Body of pancreas (tissue), 4 donors: ENCODE measurements around the gene EFR3B. TPM values are rescaled to one million over a fixed set of nuclear protein-coding genes. Genes with fewer than 3 reads are reported as not detected.
"Not testable (repeated sequence)": the region's sequence is repeated elsewhere in the genome, so short reads cannot be mapped to it uniquely, and the experiment has no call there.

ENCODE experiments used
- ATAC-seq: fragments of 150-250 bp; one replicate; pipeline ENCODE4 v1.9.1; 2016
- DNase-seq, 4 donors: peaks; one replicate each; pipeline ENCODE4 v3.0.0-alpha.2; 2019
- H3K27ac ChIP-seq, 4 donors: fragments of 200-600 bp; sonication (generic); 1 replicate in 3 of 4; 2 replicates in 1 of 4; pipeline versions ENCODE4 v1.5.1 to v1.6.1; 2016 to 2019; ENCODE audit warnings: mild to moderate bottlenecking in 1 of 4, mixed read lengths in 1 of 4, moderate library complexity in 1 of 4
- H3K27me3 ChIP-seq, 2 donors: fragments of 200-600 bp; sonication (generic); one replicate each; pipeline ENCODE4 v1.6.0; 2016; ENCODE audit warnings: mild to moderate bottlenecking in 1 of 2
- H3K36me3 ChIP-seq, 2 donors: fragments of 200-600 bp; sonication (generic); replicated peaks in 1 of 2; 2 replicates each; pipeline ENCODE4 v1.5.1; 2016; ENCODE audit warnings: low read depth in 2 of 2; ENCODE audit not compliant: insufficient read depth in 1 of 2
- H3K4me1 ChIP-seq: fragments of 200-600 bp; sonication (generic); one replicate; pipeline ENCODE4 v1.6.0; 2016
- H3K4me3 ChIP-seq, 2 donors: fragments of 200-600 bp; sonication (generic); 1 replicate in 1 of 2; 2 replicates in 1 of 2; pipeline ENCODE4 v1.5.1; 2016 to 2019
- H3K9me3 ChIP-seq, 3 donors: fragments of 200-600 bp; sonication (generic); 1 replicate in 2 of 3; 2 replicates in 1 of 3; pipeline ENCODE4 v1.5.1; 2016
- POLR2A ChIP-seq, 3 donors: fragments of 450-650 bp; IDR thresholded peaks; one replicate each; pipeline ENCODE4 v1.6.1; 2016; ENCODE audit warnings: antibody characterized with exemption in 3 of 3, mild to moderate bottlenecking in 2 of 3
- WGBS, 2 donors: methylation state at CpG; one replicate each; pipeline ENCODE4 v1.1.5; 2017; 5-methylcytosine and 5-hydroxymethylcytosine counted together
- intact Hi-C: fragments of 100-400 bp; cut with DNase I; formaldehyde crosslinking; loops from one replicate; pipeline ENCODE4 v1.15.1; 2023
- total RNA-seq, 2 donors: library from RNA; depleted of rRNA; stranded (reverse); fragments of >200 nt; gene quantifications; one replicate each; pipeline ENCODE4 v1.1.0, GENCODE V29; 2016
- TF ChIP-seq, protein P1 (sequence below), 7 experiments: fragments of 450-650 bp in 4 of 7; fragments of 200-600 bp in 3 of 7; sonication (generic) in 3 of 7; IDR thresholded peaks; one replicate each; pipeline ENCODE4 v1.5.1; 2016 to 2019; ENCODE audit warnings: antibody characterized with exemption in 7 of 7

Gene EFR3B
- total RNA-seq = under 1 TPM; under 0.01 to 0.52 TPM

GRCh38 chr2:25041928-25042320 lies at the start of gene EFR3B:
EFR3B (plus strand) TSS chr2:25042076; CDS start chr2:25042313, 237 bp downstream.
- Histone ChIP-seq H3K27ac (peak within 1 kb of the TSS; percentile 53 to 83 (median 67)), H3K4me1 (peaks cover 17% of the 10 kb centered on the region), H3K9me3 (no peaks in the 10 kb centered on the region), H3K4me3 (peak within 1 kb of the TSS; percentile 20 to 67), H3K36me3 (no peaks in the 10 kb centered on the region), H3K27me3 (peaks cover 0 to 9% of the 10 kb centered on the region in 2 donors)
- peak in 1 of 3 donors; percentile 5 for TF ChIP-seq POLR2A (IDR thresholded peaks at IDR 0.05)
- TF ChIP-seq, protein P1, sequence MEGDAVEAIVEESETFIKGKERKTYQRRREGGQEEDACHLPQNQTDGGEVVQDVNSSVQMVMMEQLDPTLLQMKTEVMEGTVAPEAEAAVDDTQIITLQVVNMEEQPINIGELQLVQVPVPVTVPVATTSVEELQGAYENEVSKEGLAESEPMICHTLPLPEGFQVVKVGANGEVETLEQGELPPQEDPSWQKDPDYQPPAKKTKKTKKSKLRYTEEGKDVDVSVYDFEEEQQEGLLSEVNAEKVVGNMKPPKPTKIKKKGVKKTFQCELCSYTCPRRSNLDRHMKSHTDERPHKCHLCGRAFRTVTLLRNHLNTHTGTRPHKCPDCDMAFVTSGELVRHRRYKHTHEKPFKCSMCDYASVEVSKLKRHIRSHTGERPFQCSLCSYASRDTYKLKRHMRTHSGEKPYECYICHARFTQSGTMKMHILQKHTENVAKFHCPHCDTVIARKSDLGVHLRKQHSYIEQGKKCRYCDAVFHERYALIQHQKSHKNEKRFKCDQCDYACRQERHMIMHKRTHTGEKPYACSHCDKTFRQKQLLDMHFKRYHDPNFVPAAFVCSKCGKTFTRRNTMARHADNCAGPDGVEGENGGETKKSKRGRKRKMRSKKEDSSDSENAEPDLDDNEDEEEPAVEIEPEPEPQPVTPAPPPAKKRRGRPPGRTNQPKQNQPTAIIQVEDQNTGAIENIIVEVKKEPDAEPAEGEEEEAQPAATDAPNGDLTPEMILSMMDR (IDR thresholded peaks at IDR 0.05) = peak in 2 of 7 experiments; percentile 19 to 39
- ATAC-seq (peak; percentile 96), DNase-seq (peak; percentile 95 to 98 (median 98))
- intact Hi-C loops = no loop called here
- 0% methylated on average over 5 of the region's 54 CpGs; no CpG with 5 or more reads in 1 of the 2 donors for WGBS, 2 donors

- ATAC-seq = no peak
- 44 to 52% methylated on average over 6 of the region's 6 CpGs for WGBS, 2 donors
- H3K4me3 ChIP-seq = no peak overlapping the region
- no peaks in the 10 kb centered on the region for H3K4me1 ChIP-seq
- H3K36me3 ChIP-seq = no peaks in the 10 kb centered on the region
- TF ChIP-seq, protein P1 (IDR thresholded peaks at IDR 0.05) = no peak
- no peak for TF ChIP-seq POLR2A (IDR thresholded peaks at IDR 0.05)
- no peak for DNase-seq
- H3K9me3 ChIP-seq = no peaks in the 10 kb centered on the region
- intact Hi-C loops = no loop called here
- H3K27me3 ChIP-seq = no peaks in the 10 kb centered on the region
- H3K27ac ChIP-seq = no peak overlapping the region
These were observed 48.3 kb upstream of the EFR3B start for GRCh38 chr2:24993406-24994145.

GRCh38 chr2:24994146-24994724 lies 47.6 kb upstream of the EFR3B start:
- WGBS, 2 donors = 75 to 83% methylated on average over 1 of the region's 1 CpG
- H3K36me3 ChIP-seq = no peaks in the 10 kb centered on the region
- no peak overlapping the region for H3K27ac ChIP-seq

GRCh38 chr2:24999097-24999496 lies 42.8 kb upstream of the EFR3B start:
- H3K27me3 ChIP-seq, DNase-seq, H3K9me3 ChIP-seq, H3K4me3 ChIP-seq, H3K27ac ChIP-seq, ATAC-seq, intact Hi-C loops, H3K36me3 ChIP-seq: not testable (repeated sequence)
- H3K4me1 ChIP-seq = peaks cover 10% of the 10 kb centered on the region
- WGBS, 2 donors = 75 to 84% methylated on average over 8 of the region's 8 CpGs

More at GRCh38 chr2:24994146-24994724, 47.6 kb upstream of the EFR3B start:
- H3K4me3 ChIP-seq = no peak overlapping the region
- H3K4me1 ChIP-seq = no peaks in the 10 kb centered on the region
- H3K9me3 ChIP-seq = no peaks in the 10 kb centered on the region
- intact Hi-C loops = no loop called here
- DNase-seq (no peak), ATAC-seq (no peak)
- H3K27me3 ChIP-seq = no peaks in the 10 kb centered on the region
- TF ChIP-seq POLR2A (IDR thresholded peaks at IDR 0.05) = no peak
- TF ChIP-seq, protein P1 (IDR thresholded peaks at IDR 0.05) = no peak

DNA sequence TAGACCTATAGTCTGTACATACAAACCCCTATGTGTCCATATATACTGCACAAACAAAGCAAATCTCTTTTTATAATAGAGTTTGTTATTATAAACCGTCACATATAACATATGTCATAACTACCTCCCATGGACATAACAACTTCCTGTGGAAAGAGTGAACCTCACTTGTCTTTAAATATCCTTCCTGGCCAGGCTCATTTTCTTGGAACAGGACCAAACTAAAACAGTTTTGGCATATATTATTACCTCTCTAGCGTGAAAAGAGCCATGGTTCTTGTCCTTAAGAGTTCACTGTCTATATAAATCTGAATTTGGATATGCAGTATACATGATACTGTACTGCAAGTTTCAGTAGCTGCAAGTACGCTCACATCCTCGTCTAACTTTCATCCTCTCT lies 41.8 kb upstream of the EFR3B start:
- Histone ChIP-seq H3K27me3 (no peaks in the 10 kb centered on the region), H3K27ac (no peak overlapping the region), H3K4me1 (peaks cover 10% of the 10 kb centered on the region), H3K4me3 (no peak overlapping the region), H3K36me3 (no peaks in the 10 kb centered on the region), H3K9me3 (no peaks in the 10 kb centered on the region)
- 65 to 78% methylated on average over 4 of the region's 4 CpGs for WGBS, 2 donors
- ATAC-seq (no peak), DNase-seq (no peak)
- intact Hi-C loops = no loop called here
- TF ChIP-seq, protein P1 (IDR thresholded peaks at IDR 0.05) = no peak
